Adipocyte (in vitro differentiated cells): ENCODE measurements around the gene IL17D.

Experiments
- DNase-seq: peaks from one replicate; pipeline ENCODE4 v3.0.0-alpha.2; 2015; ENCODE audit warnings: low read depth
- H3K27me3 ChIP-seq: replicated peaks from 2 replicates; pipeline ENCODE4 v1.7.0; 2013; ENCODE audit warnings: mild to moderate bottlenecking, low read length, moderate library complexity; ENCODE audit not compliant: control insufficient read depth, insufficient read depth
- H3K36me3 ChIP-seq: 2 replicates; pipeline ENCODE4 v1.7.0; 2013; ENCODE audit warnings: low read length, mild to moderate bottlenecking, moderate library complexity; ENCODE audit not compliant: control insufficient read depth, insufficient read depth, severe bottlenecking
- H3K4me1 ChIP-seq: 2 replicates; pipeline ENCODE4 v1.7.0; 2013; ENCODE audit warnings: mild to moderate bottlenecking, low read length, moderate library complexity; ENCODE audit not compliant: control insufficient read depth, insufficient read depth
- H3K4me3 ChIP-seq: 2 replicates; pipeline ENCODE4 v1.7.0; 2013; ENCODE audit warnings: mild to moderate bottlenecking, low read length, moderate library complexity
- H3K9ac ChIP-seq: 2 replicates; pipeline ENCODE4 v1.7.0; 2013; ENCODE audit warnings: mild to moderate bottlenecking, low read length, moderate library complexity
- H3K9me3 ChIP-seq: 2 replicates; pipeline ENCODE4 v1.7.0; 2013; ENCODE audit warnings: mild to moderate bottlenecking, low read length, moderate library complexity; ENCODE audit not compliant: control insufficient read depth

Gene IL17D

DNA sequence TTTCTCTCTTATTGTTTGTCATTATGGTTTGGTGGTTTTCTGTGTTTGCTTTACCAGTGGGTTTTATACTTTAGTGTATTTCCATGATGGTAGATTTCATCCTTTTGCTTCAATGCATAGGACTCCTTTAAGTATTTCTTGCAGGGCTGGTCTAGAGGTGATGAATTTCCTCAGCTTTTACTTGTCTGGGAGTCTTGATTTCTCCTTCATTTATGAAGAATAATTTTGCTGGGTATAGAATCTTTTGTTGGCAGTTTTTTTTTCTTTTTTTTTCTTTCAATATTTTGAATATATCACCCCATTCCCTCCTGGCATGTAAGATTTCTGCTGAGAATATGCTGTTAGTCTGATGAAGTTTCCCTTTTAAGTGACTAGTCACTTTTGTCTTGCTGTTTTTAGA, 50.5 kb downstream of the IL17D start:
- peak overlapping the region; percentile 46 for H3K4me3 ChIP-seq
- H3K27me3 ChIP-seq, result no peaks in the 10 kb centered on the region
- H3K36me3 ChIP-seq, result peaks cover 10% of the 10 kb centered on the region
- no peaks in the 10 kb centered on the region for H3K4me1 ChIP-seq
- H3K9ac ChIP-seq, result no peak overlapping the region
- DNase-seq, result no peak
- peaks cover 33% of the 10 kb centered on the region for H3K9me3 ChIP-seq

- peaks cover 4% of the 10 kb centered on the region for H3K9me3 ChIP-seq
These were observed 57.4 kb downstream of the IL17D start for GRCh38 chr13:20760872-20761271.

GRCh38 chr13:20767309-20767943, 63.9 kb downstream of the IL17D start:
- no peak overlapping the region for H3K4me3 ChIP-seq

More at GRCh38 chr13:20760872-20761271, 57.4 kb downstream of the IL17D start:
- DNase-seq, result no peak
- Histone ChIP-seq H3K27me3 (no peaks in the 10 kb centered on the region), H3K36me3 (peaks cover 6% of the 10 kb centered on the region), H3K9ac (no peak overlapping the region), H3K4me1 (peaks cover 7% of the 10 kb centered on the region), H3K4me3 (no peak overlapping the region)

GRCh38 chr13:20769091-20769490, 65.6 kb downstream of the IL17D start:
- H3K36me3 ChIP-seq, result no peaks in the 10 kb centered on the region
- no peak overlapping the region for H3K9ac ChIP-seq
- no peak overlapping the region for H3K4me3 ChIP-seq
- no peaks in the 10 kb centered on the region for H3K27me3 ChIP-seq
- no peak for DNase-seq
- peaks cover 15% of the 10 kb centered on the region for H3K4me1 ChIP-seq
- H3K9me3 ChIP-seq, result peaks cover 8% of the 10 kb centered on the region

More at GRCh38 chr13:20767309-20767943, 63.9 kb downstream of the IL17D start:
- H3K9ac ChIP-seq, result no peak overlapping the region
- H3K27me3 ChIP-seq, result no peaks in the 10 kb centered on the region
- peaks cover 9% of the 10 kb centered on the region for H3K4me1 ChIP-seq
- H3K9me3 ChIP-seq, result peaks cover 8% of the 10 kb centered on the region
- DNase-seq, result no peak
- no peaks in the 10 kb centered on the region for H3K36me3 ChIP-seq

- no peak for DNase-seq
- H3K27me3 ChIP-seq, result no peaks in the 10 kb centered on the region
- H3K4me1 ChIP-seq, result peaks cover 11% of the 10 kb centered on the region
- H3K9me3 ChIP-seq, result peaks cover 8% of the 10 kb centered on the region
- H3K36me3 ChIP-seq, result no peaks in the 10 kb centered on the region
- no peak overlapping the region for H3K4me3 ChIP-seq
- no peak overlapping the region for H3K9ac ChIP-seq
These were observed 66.3 kb downstream of the IL17D start for GRCh38 chr13:20769834-20770233.
